ENCODE data around the gene CYBC1.
"Not testable (repeated sequence)": the region's sequence is repeated elsewhere in the genome, so short reads cannot be mapped to it uniquely, and the experiment has no call there.

CYBC1 gene

GRCh38 chr17:82435103-82435502 is 15.4 kb downstream of the CYBC1 start:
- DNase-seq (ENCODE audit: low read depth in 2 of 2) = no peak

- no peak for DNase-seq (ENCODE audit: low read depth in 2 of 2)
Measured at GRCh38 chr17:82434216-82434565, 16.4 kb downstream of the CYBC1 start.

GRCh38 chr17:82433560-82434215 is 16.9 kb downstream of the CYBC1 start:
- DNase-seq (ENCODE audit: low read depth in 2 of 2) = no peak

- no peak for DNase-seq (ENCODE audit: low read depth in 2 of 2)
Measured at GRCh38 chr17:82432017-82432416, 18.5 kb downstream of the CYBC1 start.

- DNase-seq (ENCODE audit: low read depth in 2 of 2) = no peak
Measured at GRCh38 chr17:82429824-82430223, 20.7 kb downstream of the CYBC1 start.

GRCh38 chr17:82428546-82428945 is 22.0 kb downstream of the CYBC1 start:
- no peak for DNase-seq (ENCODE audit: low read depth in 2 of 2)

GRCh38 chr17:82424863-82425159 is 25.7 kb downstream of the CYBC1 start:
- no peak for DNase-seq (ENCODE audit: low read depth in 2 of 2)

- peak; percentile 39 to 56 for DNase-seq (ENCODE audit: low read depth in 2 of 2)
Measured at GRCh38 chr17:82424001-82424862, 26.3 kb downstream of the CYBC1 start.

- DNase-seq (ENCODE audit: low read depth in 2 of 2) = no peak
Measured at GRCh38 chr17:82419540-82419939, 31.0 kb downstream of the CYBC1 start.

GRCh38 chr17:82418001-82418986 is 32.3 kb downstream of the CYBC1 start, which contains the start of the genes HEXD and OGFOD3:
Gene HEXD, plus strand, starts transcription at chr17:82418347. Its CDS starts 1,453 bp downstream, at chr17:82419800.
Gene OGFOD3, minus strand, starts transcription at chr17:82418586. Its CDS starts 101 bp downstream, at chr17:82418485.
- DNase-seq (ENCODE audit: low read depth in 2 of 2) = peak; percentile 65 to 72

- DNase-seq (ENCODE audit: low read depth in 2 of 2) = no peak
Measured at GRCh38 chr17:82416771-82417170, 33.8 kb downstream of the CYBC1 start.

- no peak for DNase-seq (ENCODE audit: low read depth in 2 of 2)
Measured at GRCh38 chr17:82416264-82416663, 34.3 kb downstream of the CYBC1 start.

- DNase-seq (ENCODE audit: low read depth in 2 of 2) = no peak
Measured at GRCh38 chr17:82415786-82416185, 34.8 kb downstream of the CYBC1 start.

- no peak for DNase-seq (ENCODE audit: low read depth in 2 of 2)
Measured at GRCh38 chr17:82415336-82415735, 35.2 kb downstream of the CYBC1 start.

GRCh38 chr17:82414548-82415281 is 35.8 kb downstream of the CYBC1 start:
- DNase-seq (ENCODE audit: low read depth in 2 of 2) = peak; percentile 62 to 69

- DNase-seq (ENCODE audit: low read depth in 2 of 2) = no peak
Measured at GRCh38 chr17:82412535-82413520, 37.7 kb downstream of the CYBC1 start.

GRCh38 chr17:82412081-82412480 is 38.5 kb downstream of the CYBC1 start:
- not testable (repeated sequence) for DNase-seq (ENCODE audit: low read depth in 2 of 2)

GRCh38 chr17:82411396-82412053 is 39.0 kb downstream of the CYBC1 start:
- DNase-seq (ENCODE audit: low read depth in 2 of 2) = no peak

- DNase-seq (ENCODE audit: low read depth in 2 of 2) = no peak
Measured at GRCh38 chr17:82410014-82410716, 40.4 kb downstream of the CYBC1 start.
